K562 (cell line): ENCODE measurements around the gene CT45A3. TPM values are rescaled to one million over a fixed set of nuclear protein-coding genes. Genes with fewer than 3 reads are reported as not detected.
"Not testable (repeated sequence)": the region's sequence is repeated elsewhere in the genome, so short reads cannot be mapped to it uniquely, and the experiment has no call there.

ENCODE experiments used
- ATAC-seq: fragments of 200-7000 bp; cut with Tn5 transposase; 3 replicates; pipeline ENCODE4 v1.9.1; 2020; ENCODE audit warnings: moderate library complexity
- BruUV-seq: library from RNA; stranded (reverse); fragments of 400-500 nt; replicated peaks from 2 replicates; lab custom pipeline; 2021; lab: Mats Ljungman, UMichigan
- CTCF ChIA-PET: fragments of 300-600 bp; formaldehyde crosslinking; extraction: SDS; loops from one replicate; lab custom pipeline; 2021; ENCODE audit warnings: low intra/inter-chr PET ratio; lab: Yijun Ruan, JAX
- POLR2A ChIA-PET: fragments of 300-600, 350-650 bp; sonication (Branson Sonifier 250); formaldehyde crosslinking; extraction: SDS; loops from one replicate; lab custom pipeline; 2021; ENCODE audit warnings: antibody characterized with exemption, inconsistent platforms; lab: Yijun Ruan, JAX
- DNase-seq, 4 experiments: peaks; one replicate each; pipeline versions ENCODE4 v3.0.0 to v3.0.0-alpha.2; 2011 to 2018; ENCODE audit warnings: low spot score in 3 of 4, mixed read lengths in 3 of 4; ENCODE audit errors: extremely low read depth in 1 of 4
- FAIRE-seq: peaks from 2 replicates; lab custom pipeline; 2011; peaks lifted over from hg19 to GRCh38; lab: Jason Lieb, UNC
- H2AFZ ChIP-seq: 2 replicates; pipeline ENCODE4 v1.6.0; 2011; ENCODE audit warnings: low read depth, low read length, control low read depth, inconsistent platforms
- H3K27ac ChIP-seq: fragments of 200-600 bp; 3 replicates; pipeline ENCODE4 v1.8.0; 2011; ENCODE audit warnings: low read depth, mild to moderate bottlenecking, control low read depth, inconsistent platforms, low read length, moderate library complexity, mixed read lengths; ENCODE audit errors: extremely low read depth
- H3K27me3 ChIP-seq, 2 experiments: fragments of 300-600 bp in 1 of 2; 2 replicates in 1 of 2; 3 replicates in 1 of 2; pipeline versions ENCODE4 v1.6.0 to v1.8.0; 2011; ENCODE audit warnings: inconsistent platforms in 2 of 2, low read length in 2 of 2, mild to moderate bottlenecking in 1 of 2, mixed read lengths in 1 of 2, moderate library complexity in 1 of 2; ENCODE audit not compliant: control insufficient read depth in 2 of 2, insufficient read depth in 2 of 2
- H3K36me3 ChIP-seq: fragments of 300-600 bp; 3 replicates; pipeline ENCODE4 v1.8.0; 2011; ENCODE audit warnings: mild to moderate bottlenecking, low read length, inconsistent platforms; ENCODE audit not compliant: control insufficient read depth, insufficient read depth
- H3K4me1 ChIP-seq, 2 experiments: fragments of 200-600 bp in 1 of 2; replicated peaks in 1 of 2; 2 replicates in 1 of 2; 3 replicates in 1 of 2; pipeline versions ENCODE4 v1.5.1 to v1.8.0; 2011; ENCODE audit warnings: inconsistent platforms in 2 of 2, low read length in 2 of 2, mild to moderate bottlenecking in 1 of 2, mixed read lengths in 1 of 2, moderate library complexity in 1 of 2; ENCODE audit not compliant: control insufficient read depth in 2 of 2, insufficient read depth in 2 of 2
- H3K4me2 ChIP-seq: 2 replicates; pipeline ENCODE4 v1.6.1; 2011; ENCODE audit warnings: low read length, control low read depth, inconsistent platforms, mixed read lengths; ENCODE audit not compliant: insufficient read depth
- H3K4me3 ChIP-seq: fragments of 200-600 bp; sonication (generic), shearing (Covaris generic); 2 replicates; pipeline ENCODE4 v1.5.1; 2016; ENCODE audit warnings: control low read depth, inconsistent platforms
- H3K79me2 ChIP-seq: fragments of 200-600 bp; 3 replicates; pipeline ENCODE4 v1.8.0; 2011; ENCODE audit warnings: low read length, inconsistent platforms; ENCODE audit not compliant: control insufficient read depth, insufficient read depth
- H3K9ac ChIP-seq, 2 experiments: 2 replicates each; pipeline versions ENCODE4 v1.6.0 to v1.6.1; 2011; ENCODE audit warnings: low read depth in 2 of 2, low read length in 2 of 2, control low read depth in 1 of 2, inconsistent platforms in 1 of 2, mild to moderate bottlenecking in 1 of 2, mixed read lengths in 1 of 2; ENCODE audit not compliant: insufficient read depth in 1 of 2
- H3K9me1 ChIP-seq: one replicate; pipeline ENCODE4 v1.6.0; 2011; ENCODE audit warnings: inconsistent platforms, mild to moderate bottlenecking, low read length, moderate library complexity; ENCODE audit not compliant: control insufficient read depth, insufficient read depth
- H3K9me3 ChIP-seq: replicated peaks from 2 replicates; pipeline ENCODE4 v1.5.1; 2011; ENCODE audit warnings: low read depth, low read length, inconsistent platforms; ENCODE audit not compliant: control insufficient read depth, insufficient read depth
- H4K20me1 ChIP-seq: replicated peaks from 2 replicates; pipeline ENCODE4 v1.6.1; 2011; ENCODE audit warnings: low read length, inconsistent platforms, mixed read lengths; ENCODE audit not compliant: control insufficient read depth, insufficient read depth
- CBFA2T2 ChIP-seq: fragments of 450-650 bp; conservative IDR thresholded peaks from 2 replicates; pipeline ENCODE4 v1.6.1; 2017; ENCODE audit warnings: mild to moderate bottlenecking
- ZNF212 ChIP-seq: fragments of 450-650 bp; formaldehyde crosslinking; IDR thresholded peaks from 2 replicates; pipeline ENCODE4 v1.4.0; 2020; ENCODE audit warnings: mild to moderate bottlenecking
- WGBS: fragments of 100-300 bp; shearing (Covaris generic); methylation state at CpG from one replicate; pipeline ENCODE4 v1.1.6; 2016; ENCODE audit warnings: low coverage, mixed read lengths; ENCODE audit not compliant: insufficient coverage; ENCODE audit errors: missing lambda C conversion rate; 5-methylcytosine and 5-hydroxymethylcytosine counted together
- in situ Hi-C: fragments of 300-500 bp; cut with MboI; formaldehyde crosslinking; loops from 4 replicates; pipeline ENCODE4 v1.15.0; 2018; ENCODE audit warnings: inconsistent platforms, mixed read lengths
- intact Hi-C: fragments of 100-400 bp; cut with micrococcal nuclease; formaldehyde crosslinking; loops from 2 replicates; pipeline ENCODE4 v1.14.2; 2022
- polyA plus RNA-seq, 8 experiments: library from polyadenylated mRNA; depleted of rRNA in 4 of 8; stranded (reverse) in 5 of 8; unstranded in 3 of 8; fragments of >200 nt; fragmentation: Nextera tagmentation in 2 of 8; fragmentation: Illumina TruSeq in 1 of 8; extraction: Ambion mirVana in 2 of 8; extraction: Trizol in 1 of 8; gene quantifications; 2 replicates each; pipeline versions ENCODE4 v1.2.1 to v1.2.3, GENCODE V29; 2011 to 2014; ENCODE audit warnings: inconsistent platforms in 1 of 8, missing spikeins in 1 of 8
- total RNA-seq, 7 experiments: library from RNA; depleted of rRNA in 6 of 7; stranded (reverse); fragments of >200 nt in 6 of 7; fragmentation: Illumina TruSeq in 2 of 7; extraction: Trizol in 2 of 7; gene quantifications; 2 replicates each; pipeline versions ENCODE4 v1.2.1 to v1.2.3, GENCODE V29; 2011 to 2021; ENCODE audit warnings: low replicate concordance in 1 of 7
- TF ChIP-seq, protein P1 (sequence below): conservative IDR thresholded peaks from 2 replicates; pipeline ENCODE4 v1.6.1; 2011; ENCODE audit warnings: low read depth, mild to moderate bottlenecking, low read length; ENCODE audit not compliant: control insufficient read depth

Gene CT45A3
- total and polyA plus RNA-seq, 9 of the 15 experiments (the other 6 are each of a cell fraction or from before 2014, with no cell fraction given) = 0.13 to 3.2 (median 0.84) TPM; not detected in 1

DNA sequence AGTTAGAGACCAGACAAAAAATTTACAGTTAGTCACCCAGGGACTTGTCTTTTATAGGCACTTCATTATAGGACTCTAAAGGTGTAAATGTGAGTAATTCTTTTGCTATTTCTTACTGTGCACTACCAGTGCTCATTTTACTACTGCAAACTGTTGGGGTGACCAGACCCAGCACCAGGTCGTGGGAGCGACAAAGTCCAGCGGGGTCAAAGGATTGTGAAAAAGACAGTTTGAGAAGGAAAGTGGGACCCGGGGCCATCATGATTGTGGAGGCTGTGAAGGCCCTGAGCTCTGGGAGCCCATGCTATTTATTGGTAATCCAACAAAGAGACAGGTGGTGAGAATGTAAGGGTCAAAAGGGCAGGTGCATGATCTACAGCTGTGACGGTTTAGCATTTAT is 33.3 kb downstream of the CT45A3 start:
- H3K79me2 ChIP-seq, intact Hi-C loops, DNase-seq, H3K4me3 ChIP-seq, H3K9me1 ChIP-seq, H2AFZ ChIP-seq, BruUV-seq, H3K4me1 ChIP-seq, CTCF ChIA-PET, H3K9me3 ChIP-seq, FAIRE-seq, H3K27ac ChIP-seq, H3K9ac ChIP-seq: not testable (repeated sequence)
- in situ Hi-C loops = loop anchor here (25.0 kb wide), 1 partner anchor 203 kb away; no protein-coding TSS in a partner anchor
- 19% methylated on average over 4 of the region's 5 CpGs for WGBS
- TF ChIP-seq CBFA2T2 = 0 out of 2 replicates have a peak, but pooled peaks have one; percentile 11
- TF ChIP-seq, all 486 proteins: peak for 1; not testable (repeated sequence) for 485
- POLR2A ChIA-PET, H3K36me3 ChIP-seq, H3K4me2 ChIP-seq, H4K20me1 ChIP-seq, H3K27me3 ChIP-seq, ATAC-seq: not testable (repeated sequence)

DNA sequence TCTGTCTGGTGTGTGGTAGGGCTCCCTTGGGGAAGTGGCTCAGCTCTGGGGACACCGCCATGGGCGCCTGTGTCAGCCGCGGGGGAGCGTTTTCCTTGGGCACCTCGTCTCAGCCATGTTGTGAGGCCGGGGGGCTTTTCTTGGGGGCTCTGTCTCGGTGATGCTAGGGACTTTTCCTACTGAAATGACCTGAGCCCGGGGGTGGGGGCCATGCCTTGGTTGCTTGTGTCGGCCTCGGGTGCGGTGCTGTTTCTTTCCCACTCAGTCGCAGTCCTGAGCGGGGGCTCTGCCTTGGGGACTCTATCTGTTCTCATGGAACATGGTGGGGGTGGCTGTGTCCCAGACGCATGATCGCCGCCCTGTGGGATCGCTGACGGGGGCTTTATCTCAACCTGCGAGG is 54.2 kb downstream of the CT45A3 start:
- WGBS = 55% methylated on average over 4 of the region's 20 CpGs
- POLR2A ChIA-PET = no interaction called here
- H3K27ac ChIP-seq = no peak overlapping the region

More for the DNA sequence above, 54.2 kb downstream of the CT45A3 start:
- BruUV-seq = no TSS peak
- no peaks in the 10 kb centered on the region for H4K20me1 ChIP-seq
- in situ Hi-C loops = no loop called here
- H3K36me3 ChIP-seq = no peaks in the 10 kb centered on the region
- no peaks in the 10 kb centered on the region for H3K9me3 ChIP-seq
- intact Hi-C loops = no loop called here
- H2AFZ ChIP-seq = no peak overlapping the region
- H3K9me1 ChIP-seq = no peaks in the 10 kb centered on the region
- no peak overlapping the region for H3K9ac ChIP-seq
- no peak overlapping the region for H3K4me3 ChIP-seq
- CTCF ChIA-PET = no interaction called here
- FAIRE-seq = no peak
- TF ChIP-seq, protein P1, sequence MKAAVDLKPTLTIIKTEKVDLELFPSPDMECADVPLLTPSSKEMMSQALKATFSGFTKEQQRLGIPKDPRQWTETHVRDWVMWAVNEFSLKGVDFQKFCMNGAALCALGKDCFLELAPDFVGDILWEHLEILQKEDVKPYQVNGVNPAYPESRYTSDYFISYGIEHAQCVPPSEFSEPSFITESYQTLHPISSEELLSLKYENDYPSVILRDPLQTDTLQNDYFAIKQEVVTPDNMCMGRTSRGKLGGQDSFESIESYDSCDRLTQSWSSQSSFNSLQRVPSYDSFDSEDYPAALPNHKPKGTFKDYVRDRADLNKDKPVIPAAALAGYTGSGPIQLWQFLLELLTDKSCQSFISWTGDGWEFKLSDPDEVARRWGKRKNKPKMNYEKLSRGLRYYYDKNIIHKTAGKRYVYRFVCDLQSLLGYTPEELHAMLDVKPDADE = no peak
- TF ChIP-seq ZNF212 (CRISPR knock-in tag) = no peak
- TF ChIP-seq, all 486 proteins: peak for 0
- no peak overlapping the region for H3K4me2 ChIP-seq
- no peaks in the 10 kb centered on the region for H3K79me2 ChIP-seq
- DNase-seq (no peak), ATAC-seq (no peak)
- no peaks in the 10 kb centered on the region for H3K27me3 ChIP-seq
- no peaks in the 10 kb centered on the region for H3K4me1 ChIP-seq
